Measurements from ENCODE around the gene GARS1.
A peak's percentile ranks its signal among the peaks of the same experiment; 100 is the strongest.
"Not testable (repeated sequence)": the region's sequence is repeated elsewhere in the genome, so short reads cannot be mapped to it uniquely, and the experiment has no call there.

Gene GARS1, protein sequence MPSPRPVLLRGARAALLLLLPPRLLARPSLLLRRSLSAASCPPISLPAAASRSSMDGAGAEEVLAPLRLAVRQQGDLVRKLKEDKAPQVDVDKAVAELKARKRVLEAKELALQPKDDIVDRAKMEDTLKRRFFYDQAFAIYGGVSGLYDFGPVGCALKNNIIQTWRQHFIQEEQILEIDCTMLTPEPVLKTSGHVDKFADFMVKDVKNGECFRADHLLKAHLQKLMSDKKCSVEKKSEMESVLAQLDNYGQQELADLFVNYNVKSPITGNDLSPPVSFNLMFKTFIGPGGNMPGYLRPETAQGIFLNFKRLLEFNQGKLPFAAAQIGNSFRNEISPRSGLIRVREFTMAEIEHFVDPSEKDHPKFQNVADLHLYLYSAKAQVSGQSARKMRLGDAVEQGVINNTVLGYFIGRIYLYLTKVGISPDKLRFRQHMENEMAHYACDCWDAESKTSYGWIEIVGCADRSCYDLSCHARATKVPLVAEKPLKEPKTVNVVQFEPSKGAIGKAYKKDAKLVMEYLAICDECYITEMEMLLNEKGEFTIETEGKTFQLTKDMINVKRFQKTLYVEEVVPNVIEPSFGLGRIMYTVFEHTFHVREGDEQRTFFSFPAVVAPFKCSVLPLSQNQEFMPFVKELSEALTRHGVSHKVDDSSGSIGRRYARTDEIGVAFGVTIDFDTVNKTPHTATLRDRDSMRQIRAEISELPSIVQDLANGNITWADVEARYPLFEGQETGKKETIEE

DNA sequence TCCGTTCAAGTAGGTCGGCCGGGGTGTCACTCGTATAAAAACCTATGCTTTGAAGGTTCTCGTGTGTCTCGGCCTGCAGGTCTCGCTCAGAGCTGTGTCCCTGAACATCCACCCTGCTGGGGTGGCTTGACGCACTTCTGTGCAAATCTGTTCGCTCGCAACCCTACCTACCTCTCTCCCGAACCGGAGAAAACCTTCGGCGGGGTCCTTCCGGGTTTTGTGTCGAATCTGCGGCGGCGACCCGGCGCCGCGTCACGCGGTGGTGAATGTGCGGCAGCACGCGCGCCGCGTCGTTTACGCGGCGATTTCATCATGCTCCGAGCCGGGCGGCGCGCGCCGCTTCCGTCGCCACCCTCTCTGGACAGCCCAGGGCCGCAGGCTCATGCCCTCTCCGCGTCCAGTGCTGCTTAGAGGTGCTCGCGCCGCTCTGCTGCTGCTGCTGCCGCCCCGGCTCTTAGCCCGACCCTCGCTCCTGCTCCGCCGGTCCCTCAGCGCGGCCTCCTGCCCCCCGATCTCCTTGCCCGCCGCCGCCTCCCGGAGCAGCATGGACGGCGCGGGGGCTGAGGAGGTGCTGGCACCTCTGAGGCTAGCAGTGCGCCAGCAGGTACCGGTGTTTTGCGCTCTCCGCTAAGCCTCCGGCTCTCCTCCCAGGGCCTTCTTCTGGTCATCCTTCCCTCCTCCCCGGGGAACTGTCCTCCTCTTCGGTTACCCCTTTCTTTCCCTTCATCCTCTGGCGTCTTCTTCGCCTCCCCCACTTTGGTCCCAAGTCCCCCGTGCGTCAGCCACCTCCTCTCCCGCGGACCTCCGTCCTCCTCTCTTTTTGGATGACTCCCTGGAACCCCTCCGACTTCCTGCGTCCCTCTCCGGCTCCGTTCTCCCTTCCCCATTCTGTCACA, at the start of gene GARS1:
Gene GARS1, plus strand, starts transcription at position 339 of the 896 bp plus-strand sequence. Its CDS starts 44 bp downstream, at position 383.
- peak; percentile 86 for DNase-seq (ENCODE audit: low read depth)

GRCh38 chr7:30545791-30546555, 48.7 kb upstream of the GARS1 start:
- DNase-seq (ENCODE audit: low read depth): no peak

- DNase-seq (ENCODE audit: low read depth): no peak
These were observed 48.1 kb upstream of the GARS1 start for GRCh38 chr7:30546596-30546995.

DNA sequence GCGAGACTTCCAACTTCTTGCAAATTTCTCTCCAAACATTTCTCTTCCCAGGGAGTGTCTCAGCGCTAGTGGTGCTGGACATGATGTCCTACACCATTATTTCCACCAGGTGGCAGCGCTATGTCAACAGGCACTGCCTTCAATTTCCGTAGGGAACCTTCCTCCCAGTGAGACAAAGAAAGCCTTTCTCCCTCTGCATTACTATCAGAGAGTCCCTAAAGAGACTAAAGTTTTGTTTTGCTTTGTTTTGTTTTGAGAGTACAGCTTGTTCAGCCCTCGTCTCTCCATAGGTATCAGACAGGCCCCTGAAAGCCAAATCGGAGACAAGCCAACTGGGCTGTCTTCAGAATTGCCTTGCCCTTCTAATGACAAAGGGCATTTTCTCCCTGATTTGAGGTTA, 45.8 kb upstream of the GARS1 start:
- DNase-seq (ENCODE audit: low read depth): peak; percentile 7

DNA sequence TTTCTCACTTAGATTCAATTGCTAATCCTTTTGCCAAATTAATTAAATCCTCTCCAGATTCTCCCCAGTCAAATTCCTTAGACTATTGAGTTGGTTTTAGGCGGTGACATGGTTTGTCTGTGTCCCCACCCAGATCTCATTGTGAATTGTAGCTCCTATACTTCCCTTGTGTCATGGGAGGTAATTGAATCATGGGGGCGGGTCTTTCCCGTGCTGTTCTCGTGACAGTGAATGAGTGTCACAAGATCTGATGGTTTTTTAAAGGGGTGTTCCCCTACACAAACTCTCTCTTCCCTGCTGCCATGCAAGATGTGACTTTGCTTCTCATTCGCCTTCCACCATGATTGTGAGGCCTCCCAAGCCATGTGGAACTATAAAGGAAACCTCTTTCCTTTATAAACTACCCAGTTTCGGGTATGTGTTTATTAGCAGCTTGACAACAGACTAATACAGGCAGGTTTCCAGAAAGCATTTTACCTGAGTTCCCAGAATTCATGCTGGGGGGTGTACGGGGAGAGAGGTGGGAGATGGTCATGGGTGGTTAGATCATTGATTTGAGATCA, 44.7 kb upstream of the GARS1 start:
- DNase-seq (ENCODE audit: low read depth): no peak

DNA sequence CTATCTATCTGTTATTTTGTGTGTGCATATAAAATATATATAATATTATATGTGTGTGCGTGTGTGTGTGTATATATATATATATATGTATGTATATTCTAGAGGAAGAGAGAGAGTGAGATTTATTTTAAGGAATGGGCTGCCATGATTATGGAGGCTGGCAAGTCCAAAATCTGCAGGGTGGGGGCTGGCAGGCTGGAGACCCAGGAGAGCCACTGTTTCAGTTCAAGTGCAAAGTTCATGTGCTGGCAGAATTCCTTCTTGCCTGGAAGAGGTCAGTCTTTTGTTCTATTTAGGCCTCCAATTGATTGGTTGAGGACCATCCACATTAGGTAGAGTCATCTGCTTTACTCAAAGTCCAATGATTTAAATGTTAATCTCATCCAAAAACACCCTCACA, 42.3 kb upstream of the GARS1 start:
- no peak for DNase-seq (ENCODE audit: low read depth)

GRCh38 chr7:30553141-30553540, 41.5 kb upstream of the GARS1 start:
- no peak for DNase-seq (ENCODE audit: low read depth)

- no peak for DNase-seq (ENCODE audit: low read depth)
These were observed 41.1 kb upstream of the GARS1 start for GRCh38 chr7:30553546-30553945.

- DNase-seq (ENCODE audit: low read depth): no peak
These were observed 39.2 kb upstream of the GARS1 start for GRCh38 chr7:30555525-30555924.

- DNase-seq (ENCODE audit: low read depth): no peak
These were observed 37.8 kb upstream of the GARS1 start for GRCh38 chr7:30556840-30557239.

DNA sequence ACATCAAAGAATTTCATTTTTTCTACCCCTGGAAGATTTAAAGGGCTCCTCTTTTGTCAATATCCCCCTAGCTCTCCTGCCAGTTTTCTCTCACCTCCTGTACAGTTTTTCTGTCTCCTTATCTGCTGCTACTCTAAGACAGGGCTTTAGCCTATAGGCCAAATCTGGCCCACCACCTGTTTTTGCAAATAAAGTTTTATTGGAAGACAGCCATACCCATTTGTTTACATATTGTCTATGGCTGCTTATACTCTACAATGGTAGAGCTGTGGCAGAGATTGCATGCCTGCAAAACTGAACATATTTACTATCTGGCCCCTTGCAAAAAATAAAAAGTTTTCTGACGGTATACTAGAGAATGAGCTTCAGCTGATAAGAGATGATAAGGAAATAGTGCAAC, 37.4 kb upstream of the GARS1 start:
- DNase-seq (ENCODE audit: low read depth): no peak

DNA sequence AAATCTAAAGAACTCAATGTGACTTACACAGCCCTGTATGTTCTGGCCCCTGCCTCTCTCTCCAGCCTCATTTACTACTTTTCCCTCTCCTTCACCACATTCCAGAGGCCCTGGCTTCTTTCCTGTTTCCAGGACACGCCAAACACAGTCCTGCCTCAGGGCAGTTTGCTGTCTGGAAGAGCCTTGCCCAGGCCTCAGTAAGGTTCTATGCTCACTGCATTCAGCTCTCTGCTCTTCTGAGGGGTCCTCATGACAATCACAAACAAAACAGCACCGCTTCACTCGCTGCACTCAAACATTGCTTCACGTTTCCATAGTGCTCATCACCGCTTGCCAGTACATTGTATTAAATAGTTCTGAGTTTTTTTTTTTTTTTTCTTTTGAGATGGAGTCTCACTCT, 35.1 kb upstream of the GARS1 start:
- no peak for DNase-seq (ENCODE audit: low read depth)

GRCh38 chr7:30561389-30561788, 33.3 kb upstream of the GARS1 start:
- no peak for DNase-seq (ENCODE audit: low read depth)

GRCh38 chr7:30562498-30562897, 32.2 kb upstream of the GARS1 start:
- no peak for DNase-seq (ENCODE audit: low read depth)

DNA sequence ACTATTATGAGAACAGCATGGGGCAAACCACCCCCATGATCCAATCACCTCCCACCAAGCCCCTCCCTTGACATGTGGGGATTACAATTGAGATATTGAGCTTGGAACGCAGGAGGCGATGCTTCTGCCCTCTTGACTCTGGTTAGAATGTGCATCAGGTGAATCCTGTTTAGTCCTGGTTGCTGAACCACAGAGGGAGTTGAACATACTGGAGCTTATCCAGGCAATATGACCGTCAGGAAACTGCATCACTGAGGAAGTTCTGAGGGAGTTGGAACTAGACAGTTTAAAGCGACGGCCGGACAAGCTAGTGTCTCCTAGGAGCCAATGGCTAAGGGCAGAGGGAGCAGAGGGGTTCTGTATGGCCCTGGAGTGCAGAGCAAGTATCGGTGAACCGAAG, 31.8 kb upstream of the GARS1 start:
- no peak for DNase-seq (ENCODE audit: low read depth)

DNA sequence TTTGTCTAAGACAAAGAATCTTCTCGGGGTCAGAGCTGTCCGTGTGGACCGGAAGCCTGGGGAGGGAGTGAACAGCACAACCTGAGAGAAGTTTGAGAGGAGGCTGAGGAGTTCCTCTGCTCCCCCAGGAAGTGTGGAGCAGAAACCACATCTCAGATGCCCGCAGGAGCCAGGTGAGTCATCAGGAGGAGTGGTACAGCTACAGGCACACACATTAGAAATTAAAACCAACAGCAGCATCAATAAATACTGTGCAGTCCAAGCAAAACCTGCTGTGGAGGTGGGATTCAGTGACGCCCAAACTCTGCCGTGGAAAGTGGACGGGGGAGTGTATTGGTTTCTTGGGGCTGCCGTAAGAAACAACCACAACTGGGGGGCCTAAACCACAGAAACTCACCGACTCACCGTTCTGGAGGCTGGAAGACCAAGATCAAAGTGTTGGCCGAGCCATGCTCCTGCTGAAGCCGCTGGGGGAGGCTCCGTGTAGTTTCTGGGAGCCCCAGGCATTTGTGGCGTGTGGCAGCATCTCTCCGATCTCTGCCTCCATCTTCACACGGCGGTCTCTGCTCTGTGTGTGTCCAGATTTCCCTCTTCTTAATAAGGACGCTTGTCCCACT, 31.2 kb upstream of the GARS1 start:
- DNase-seq (ENCODE audit: low read depth): no peak

DNA sequence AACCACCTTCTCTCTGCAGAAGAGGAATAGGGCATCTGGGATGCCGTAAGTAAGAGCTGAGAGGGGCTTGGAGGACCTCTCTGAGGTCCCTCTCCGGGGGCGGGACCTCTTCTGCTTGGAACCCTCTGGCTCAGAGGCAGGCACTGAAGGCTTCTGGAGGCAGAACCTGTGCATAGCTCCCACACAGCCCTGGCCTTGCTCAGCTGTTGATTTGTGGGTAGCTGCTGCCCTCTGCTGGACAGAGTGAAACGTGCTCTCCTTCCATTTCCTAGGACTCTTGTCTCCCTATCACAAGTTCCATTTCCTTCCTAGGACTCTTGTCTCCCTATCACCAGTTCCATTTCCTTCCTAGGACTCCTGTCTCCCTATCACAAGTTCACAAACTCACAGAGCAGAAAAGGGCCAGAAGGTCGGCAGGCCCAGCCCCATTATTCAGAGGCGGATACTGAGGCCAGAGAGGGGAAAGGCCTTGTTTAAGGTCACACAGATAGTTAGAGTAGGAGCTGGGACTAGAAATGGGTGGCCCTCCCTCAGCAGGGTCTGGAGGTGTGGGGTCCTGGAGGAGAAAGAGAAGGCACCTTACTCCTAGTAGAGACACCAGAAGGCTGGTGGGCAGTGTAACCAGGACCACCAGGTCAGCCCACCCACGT, 30.3 kb upstream of the GARS1 start:
- DNase-seq (ENCODE audit: low read depth): peak; percentile 60

DNA sequence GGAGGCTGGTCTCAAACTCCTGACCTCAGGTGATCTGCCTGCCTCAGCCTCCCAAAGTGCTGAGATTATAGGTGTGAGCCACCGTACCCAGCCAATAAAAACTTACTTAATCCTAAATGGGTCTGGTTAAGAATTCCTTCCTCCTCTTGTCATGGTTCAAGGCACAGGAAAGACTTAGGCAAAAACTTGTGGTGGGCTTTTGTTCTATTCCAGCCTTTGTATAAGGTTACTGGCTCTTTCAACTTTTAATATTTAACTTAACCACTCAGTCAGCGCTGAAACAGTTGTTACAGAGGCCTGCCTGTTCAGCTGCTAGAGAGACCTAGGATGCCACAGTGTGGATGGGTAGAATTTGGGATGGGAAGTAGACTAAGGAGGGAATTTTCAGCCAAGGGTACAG, 28.1 kb upstream of the GARS1 start:
- no peak for DNase-seq (ENCODE audit: low read depth)

- DNase-seq (ENCODE audit: low read depth): no peak
These were observed 27.6 kb upstream of the GARS1 start for GRCh38 chr7:30567081-30567480.

GRCh38 chr7:30570238-30570637, 24.4 kb upstream of the GARS1 start:
- not testable (repeated sequence) for DNase-seq (ENCODE audit: low read depth)

All from activated T-helper 9 cell treated with anti-CD3 and anti-CD28 coated beads, Interleukin-2, amount 50 U/mL, for 16 hours (primary cell).